Astrocyte (in vitro differentiated cells and primary cell): ENCODE measurements around the gene RPUSD3. TPM values are rescaled to one million over a fixed set of nuclear protein-coding genes. Genes with fewer than 3 reads are reported as not detected.
"Not testable (repeated sequence)": the region's sequence is repeated elsewhere in the genome, so short reads cannot be mapped to it uniquely, and the experiment has no call there.

ENCODE experiments used
- DNase-seq: peaks from one replicate; pipeline ENCODE4 v3.0.0-alpha.2; 2010; ENCODE audit warnings: low read depth
- FAIRE-seq: peaks from 2 replicates; lab custom pipeline; 2011; peaks lifted over from hg19 to GRCh38; lab: Jason Lieb, UNC
- H2AFZ ChIP-seq: 2 replicates; pipeline ENCODE4 v1.6.0; 2012; ENCODE audit warnings: low read depth, low read length, inconsistent platforms
- H3K27ac ChIP-seq: 2 replicates; pipeline ENCODE4 v1.5.1; 2011; ENCODE audit warnings: low read depth, low read length, inconsistent platforms
- H3K27me3 ChIP-seq: 2 replicates; pipeline ENCODE4 v1.6.0; 2011; ENCODE audit warnings: low read length, inconsistent platforms; ENCODE audit not compliant: insufficient read depth
- H3K36me3 ChIP-seq: 2 replicates; pipeline ENCODE4 v1.5.1; 2011; ENCODE audit warnings: low read length, inconsistent platforms; ENCODE audit not compliant: insufficient read depth
- H3K4me1 ChIP-seq: 2 replicates; pipeline ENCODE4 v1.5.1; 2011; ENCODE audit warnings: low read length, inconsistent platforms; ENCODE audit not compliant: insufficient read depth
- H3K4me2 ChIP-seq: 2 replicates; pipeline ENCODE4 v1.6.0; 2012; ENCODE audit warnings: low read length, inconsistent platforms
- H3K4me3 ChIP-seq: 2 replicates; pipeline ENCODE4 v1.5.1; 2011; ENCODE audit warnings: low read depth, mild to moderate bottlenecking, low read length, inconsistent platforms; ENCODE audit not compliant: insufficient read depth
- H3K79me2 ChIP-seq: 2 replicates; pipeline ENCODE4 v1.6.0; 2012; ENCODE audit warnings: mild to moderate bottlenecking, low read length, inconsistent platforms; ENCODE audit not compliant: insufficient read depth
- H3K9ac ChIP-seq: 2 replicates; pipeline ENCODE4 v1.6.0; 2012; ENCODE audit warnings: mild to moderate bottlenecking, low read length, inconsistent platforms
- H3K9me3 ChIP-seq: 2 replicates; pipeline ENCODE4 v1.5.1; 2012; ENCODE audit warnings: low read depth, mild to moderate bottlenecking, low read length, inconsistent platforms; ENCODE audit not compliant: insufficient read depth
- H4K20me1 ChIP-seq: 2 replicates; pipeline ENCODE4 v1.6.0; 2012; ENCODE audit warnings: low read length, inconsistent platforms; ENCODE audit not compliant: insufficient read depth
- H3K27ac Mint-ChIP-seq: one replicate; pipeline ENCODE4 v1.8.0; 2021; ENCODE audit warnings: mild to moderate bottlenecking, mixed read lengths; ENCODE audit not compliant: unreplicated experiment
- H3K27me3 Mint-ChIP-seq: one replicate; pipeline ENCODE4 v1.8.0; 2021; ENCODE audit warnings: low read depth, mixed read lengths; ENCODE audit not compliant: unreplicated experiment
- H3K36me3 Mint-ChIP-seq: one replicate; pipeline ENCODE4 v1.8.0; 2021; ENCODE audit warnings: low read depth, mixed read lengths; ENCODE audit not compliant: unreplicated experiment
- H3K4me1 Mint-ChIP-seq: one replicate; pipeline ENCODE4 v1.8.0; 2021; ENCODE audit warnings: low read depth, mixed read lengths; ENCODE audit not compliant: unreplicated experiment
- H3K4me3 Mint-ChIP-seq: one replicate; pipeline ENCODE4 v1.8.0; 2021; ENCODE audit warnings: mild to moderate bottlenecking, moderate library complexity, mixed read lengths; ENCODE audit not compliant: unreplicated experiment
- H3K9me3 Mint-ChIP-seq: one replicate; pipeline ENCODE4 v1.8.0; 2021; ENCODE audit warnings: mild to moderate bottlenecking, mixed read lengths; ENCODE audit not compliant: unreplicated experiment
- CTCF ChIP-seq: IDR thresholded peaks from 2 replicates; pipeline ENCODE4 v1.5.1; 2011; ENCODE audit warnings: low read depth, mild to moderate bottlenecking, inconsistent platforms, low read length, moderate library complexity; ENCODE audit not compliant: insufficient read depth
- EZH2 ChIP-seq: IDR thresholded peaks from 2 replicates; pipeline ENCODE4 v1.6.1; 2012; ENCODE audit warnings: mild to moderate bottlenecking, low read length, inconsistent platforms; ENCODE audit not compliant: insufficient read depth
- total RNA-seq: library from RNA; stranded (reverse); gene quantifications from 2 replicates; pipeline ENCODE4 v1.2.1, GENCODE V29; 2021

Gene RPUSD3
- total RNA-seq, 1 donor from 2014 or later, result 35.4 TPM

- Mint-ChIP-seq H3K27me3 (peaks cover 8% of the 10 kb centered on the region), H3K4me1 (no peaks in the 10 kb centered on the region), H3K27ac (no peak overlapping the region), H3K9me3 (no peaks in the 10 kb centered on the region), H3K4me3 (no peak overlapping the region), H3K36me3 (no peaks in the 10 kb centered on the region)
- Histone ChIP-seq H3K4me2 (no peak overlapping the region), H2AFZ (no peak overlapping the region), H3K27ac (no peak overlapping the region), H3K27me3 (peaks cover 17% of the 10 kb centered on the region), H3K36me3 (no peaks in the 10 kb centered on the region), H3K4me3 (no peak overlapping the region), H3K9ac (no peak overlapping the region), H3K4me1 (no peaks in the 10 kb centered on the region), H3K79me2 (no peaks in the 10 kb centered on the region), H4K20me1 (no peaks in the 10 kb centered on the region), H3K9me3 (no peaks in the 10 kb centered on the region)
- TF ChIP-seq EZH2 (no peak), CTCF (no peak)
- FAIRE-seq (no peak), DNase-seq (no peak)
These were observed 8.7 kb upstream of the RPUSD3 start for GRCh38 chr3:9852528-9852927.

GRCh38 chr3:9851926-9852325 is 8.1 kb upstream of the RPUSD3 start:
- not testable (repeated sequence) for H3K27me3 Mint-ChIP-seq, H3K9me3 Mint-ChIP-seq, H3K79me2 ChIP-seq, H3K36me3 ChIP-seq, H3K4me3 ChIP-seq, H3K4me1 Mint-ChIP-seq, H3K9ac ChIP-seq, FAIRE-seq, H3K4me2 ChIP-seq, H3K4me1 ChIP-seq, H2AFZ ChIP-seq, H4K20me1 ChIP-seq, H3K4me3 Mint-ChIP-seq, H3K9me3 ChIP-seq, H3K36me3 Mint-ChIP-seq, DNase-seq, H3K27ac ChIP-seq, H3K27ac Mint-ChIP-seq
- peaks cover 17% of the 10 kb centered on the region for H3K27me3 ChIP-seq

- H3K27me3 Mint-ChIP-seq, H3K27ac Mint-ChIP-seq, H3K4me1 ChIP-seq, H3K4me2 ChIP-seq, H3K4me3 ChIP-seq, H3K4me3 Mint-ChIP-seq, H3K27ac ChIP-seq, H3K79me2 ChIP-seq, H3K9me3 Mint-ChIP-seq, H3K36me3 ChIP-seq, H3K36me3 Mint-ChIP-seq, DNase-seq, H4K20me1 ChIP-seq, H3K4me1 Mint-ChIP-seq, H2AFZ ChIP-seq, FAIRE-seq, H3K9ac ChIP-seq, H3K9me3 ChIP-seq: not testable (repeated sequence)
- H3K27me3 ChIP-seq, result peaks cover 17% of the 10 kb centered on the region
These were observed 7.6 kb upstream of the RPUSD3 start for GRCh38 chr3:9851383-9851782.

- H4K20me1 ChIP-seq, H3K27me3 Mint-ChIP-seq, DNase-seq, H3K36me3 Mint-ChIP-seq, H3K9me3 Mint-ChIP-seq, FAIRE-seq, H3K36me3 ChIP-seq, H3K27ac ChIP-seq, H3K4me3 ChIP-seq, H3K4me1 ChIP-seq, H3K9me3 ChIP-seq, H3K4me2 ChIP-seq, H2AFZ ChIP-seq, H3K79me2 ChIP-seq, H3K27ac Mint-ChIP-seq, H3K4me1 Mint-ChIP-seq, H3K4me3 Mint-ChIP-seq, H3K9ac ChIP-seq: not testable (repeated sequence)
- peaks cover 17% of the 10 kb centered on the region for H3K27me3 ChIP-seq
- TF ChIP-seq CTCF, result peak; percentile 41
These were observed 5.1 kb upstream of the RPUSD3 start for GRCh38 chr3:9848860-9849259.

- peaks cover 16% of the 10 kb centered on the region for H3K27me3 ChIP-seq
- not testable (repeated sequence) for H3K36me3 Mint-ChIP-seq, H3K9me3 ChIP-seq, H3K27ac Mint-ChIP-seq, DNase-seq, H3K9ac ChIP-seq, H3K36me3 ChIP-seq, H3K27me3 Mint-ChIP-seq, FAIRE-seq, H3K9me3 Mint-ChIP-seq, H3K4me1 Mint-ChIP-seq, H3K79me2 ChIP-seq, H3K27ac ChIP-seq, H3K4me3 ChIP-seq, H4K20me1 ChIP-seq, H3K4me2 ChIP-seq, H2AFZ ChIP-seq, H3K4me1 ChIP-seq, H3K4me3 Mint-ChIP-seq
These were observed 4.1 kb upstream of the RPUSD3 start for GRCh38 chr3:9847870-9848269.
